Measurements from ENCODE around the gene FGD3.
"Not testable (repeated sequence)": the region's sequence is repeated elsewhere in the genome, so short reads cannot be mapped to it uniquely, and the experiment has no call there.

The FGD3 gene

GRCh38 chr9:93009337-93010015 lies 62.2 kb downstream of the FGD3 start:
- DNase-seq, result no peak

DNA sequence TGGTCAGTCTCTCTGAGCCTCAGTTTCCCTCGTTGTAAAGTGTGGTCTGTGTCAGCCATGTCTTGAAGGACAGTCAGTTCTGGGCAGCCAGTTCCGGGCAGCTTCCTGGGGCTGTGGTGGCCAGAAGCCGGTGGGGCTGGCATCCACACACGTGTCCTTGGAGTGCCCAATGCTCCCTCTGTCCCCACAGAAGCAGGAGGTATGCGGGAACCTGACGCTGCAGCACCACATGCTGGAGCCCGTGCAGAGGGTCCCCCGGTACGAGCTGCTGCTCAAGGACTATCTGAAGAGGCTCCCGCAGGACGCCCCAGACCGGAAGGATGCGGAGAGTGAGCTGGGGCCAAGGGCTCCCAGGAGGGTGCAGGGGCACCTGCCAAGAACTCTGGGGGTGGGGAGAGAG lies 62.7 kb downstream of the FGD3 start:
- no peak for DNase-seq

GRCh38 chr9:93010704-93011103 lies 63.4 kb downstream of the FGD3 start:
- DNase-seq, result no peak

DNA sequence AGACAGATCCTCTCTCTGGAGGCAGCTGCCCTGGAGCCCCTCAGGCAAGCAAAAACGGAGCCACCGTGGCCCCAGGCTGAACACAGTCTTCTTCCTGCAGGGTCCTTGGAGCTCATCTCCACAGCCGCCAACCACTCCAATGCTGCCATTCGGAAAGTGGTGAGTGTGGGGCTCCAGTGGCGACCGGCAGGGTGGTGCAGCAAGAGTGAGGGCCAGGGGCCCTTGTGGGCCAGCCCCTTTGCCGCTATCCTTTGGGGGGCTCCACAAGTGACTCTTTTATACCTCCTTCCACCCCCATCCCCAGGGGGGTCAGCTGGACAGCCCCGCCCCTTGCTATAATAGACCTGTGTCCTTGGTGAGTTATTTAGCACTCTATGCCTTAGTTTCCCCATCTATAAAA lies 63.8 kb downstream of the FGD3 start:
- no peak for DNase-seq

DNA sequence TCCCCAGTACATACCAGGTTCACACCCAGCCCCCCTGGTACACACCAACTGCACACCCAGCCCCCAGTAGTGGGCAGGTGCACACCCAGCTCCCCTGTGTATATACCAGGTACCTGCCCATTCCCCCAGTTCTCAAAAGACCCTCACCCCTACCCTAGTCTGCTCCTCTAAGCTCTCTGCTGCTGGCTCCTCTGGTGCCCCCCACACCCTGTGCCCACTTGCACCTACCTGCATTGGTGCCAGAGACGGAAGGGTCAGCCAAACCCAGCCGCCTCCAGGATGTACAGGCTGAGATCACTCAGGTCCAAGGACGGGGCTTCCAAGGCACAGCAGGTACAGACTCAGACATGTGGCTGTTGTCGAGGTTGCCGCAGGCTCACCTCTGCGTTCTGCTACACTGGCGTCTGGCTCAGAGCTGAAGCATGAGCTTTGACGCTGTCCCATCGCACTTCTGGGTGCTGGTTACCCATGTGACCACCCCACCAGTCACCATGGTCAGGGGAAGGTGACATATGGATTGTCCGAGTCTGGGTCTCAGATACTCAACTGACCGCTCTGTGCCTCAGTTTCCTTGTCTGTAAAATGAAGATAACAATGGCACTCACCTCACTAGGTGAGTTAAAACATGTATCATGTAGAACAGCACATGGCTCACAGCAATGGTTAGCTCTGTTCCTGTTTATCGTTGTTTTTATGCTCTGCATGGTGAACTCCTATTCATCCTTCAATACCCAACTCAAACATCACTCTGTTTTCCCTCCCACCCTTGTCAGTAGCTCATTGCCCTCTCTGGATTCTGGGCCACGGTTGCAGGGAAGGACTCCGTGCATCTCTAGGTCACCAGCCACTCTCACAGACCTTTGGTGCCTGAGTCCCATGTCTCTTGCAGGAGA lies 65.9 kb downstream of the FGD3 start:
- no peak for DNase-seq

- DNase-seq, result no peak
These were observed 66.7 kb downstream of the FGD3 start for GRCh38 chr9:93013856-93014582.

DNA sequence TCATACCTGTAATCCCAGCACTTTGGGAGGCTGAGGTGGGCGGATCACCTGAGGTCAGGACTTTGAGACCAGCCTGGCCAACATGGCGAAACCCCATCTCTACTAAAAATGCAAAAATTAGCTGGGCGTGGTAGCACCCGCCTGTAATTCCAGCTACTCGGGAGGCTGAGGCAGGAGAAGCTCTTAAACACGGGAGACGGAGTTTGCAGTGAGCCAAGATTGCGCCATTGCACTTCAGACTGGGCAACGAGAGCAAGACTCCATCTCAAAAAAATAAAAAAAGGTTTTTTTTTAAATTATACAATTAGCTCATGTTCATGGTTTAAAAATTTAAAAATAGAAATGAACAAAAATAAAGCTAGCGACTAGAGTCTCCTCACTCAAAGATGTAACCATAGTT lies 67.9 kb downstream of the FGD3 start:
- DNase-seq, result not testable (repeated sequence)

GRCh38 chr9:93017621-93018020 lies 70.3 kb downstream of the FGD3 start:
- DNase-seq, result no peak

- DNase-seq, result no peak
These were observed 72.8 kb downstream of the FGD3 start for GRCh38 chr9:93020151-93020550.

DNA sequence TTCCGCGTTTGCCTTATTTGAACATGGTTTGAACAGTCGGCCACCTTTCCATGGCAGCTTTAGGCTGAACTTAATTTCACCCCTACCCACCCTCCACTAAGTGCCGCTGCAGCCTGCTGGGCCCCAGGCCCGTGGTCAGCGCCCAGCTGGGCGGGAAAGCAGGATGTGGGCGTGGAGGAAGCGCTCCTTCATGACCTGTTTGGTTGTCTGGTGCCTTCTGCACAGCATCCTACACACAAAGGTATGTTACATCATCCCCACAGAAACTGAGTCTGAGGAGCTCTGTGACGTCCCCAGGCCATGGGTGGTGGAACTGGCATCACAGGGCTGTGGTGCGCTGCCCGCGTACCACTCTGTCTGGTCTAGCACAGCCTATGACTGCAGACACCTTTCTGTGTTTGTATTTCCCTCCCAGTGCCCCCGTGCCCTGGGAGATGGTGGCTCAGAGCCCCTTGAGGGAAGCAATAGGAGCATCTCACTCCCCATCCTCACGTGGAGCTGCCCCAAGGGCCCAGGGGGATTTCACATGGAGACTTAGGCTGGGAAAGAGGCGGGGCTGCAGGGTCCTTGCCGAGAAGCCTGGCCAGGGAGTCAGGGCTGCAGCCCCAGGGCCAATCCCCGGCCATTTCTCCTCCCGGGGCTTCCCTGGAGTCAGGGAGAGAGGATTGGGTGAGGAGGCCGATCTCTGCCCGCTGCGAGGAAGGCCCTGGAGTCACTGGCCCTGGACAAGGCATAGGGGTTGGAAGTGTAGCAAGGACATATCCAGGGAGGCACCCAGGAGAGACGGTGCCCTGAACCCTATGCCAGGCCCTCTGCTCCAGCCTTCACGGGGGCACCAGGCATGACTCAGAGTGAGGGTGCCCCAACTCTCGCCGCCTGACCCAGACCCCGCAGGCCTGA lies 73.7 kb downstream of the FGD3 start:
- DNase-seq, result peak in 3 of 5 experiments; percentile 18 to 43 (median 39)

DNA sequence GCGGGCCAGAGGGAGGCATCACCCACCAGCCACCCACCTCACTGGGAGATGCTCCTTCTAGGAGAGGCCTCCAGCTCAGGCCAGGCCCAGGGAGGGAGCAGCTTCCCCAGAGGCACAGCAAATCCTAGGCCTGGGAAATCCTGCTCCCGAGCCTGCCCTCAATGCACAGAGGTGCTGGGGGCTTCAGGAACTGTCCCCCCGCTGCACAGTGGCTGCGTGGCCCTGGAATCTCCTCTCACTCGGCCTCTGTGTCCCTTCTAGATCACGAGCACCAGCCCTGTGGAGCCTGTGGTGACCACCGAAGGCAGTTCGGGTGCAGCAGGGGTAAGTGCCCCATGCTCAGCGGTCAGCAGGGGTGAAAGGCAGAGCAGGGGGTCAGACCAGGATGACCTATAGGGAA lies 74.7 kb downstream of the FGD3 start:
- no peak for DNase-seq

GRCh38 chr9:93022721-93023520 lies 75.6 kb downstream of the FGD3 start:
- no peak for DNase-seq

GRCh38 chr9:93023521-93023815 lies 76.1 kb downstream of the FGD3 start:
- DNase-seq, result no peak

DNA sequence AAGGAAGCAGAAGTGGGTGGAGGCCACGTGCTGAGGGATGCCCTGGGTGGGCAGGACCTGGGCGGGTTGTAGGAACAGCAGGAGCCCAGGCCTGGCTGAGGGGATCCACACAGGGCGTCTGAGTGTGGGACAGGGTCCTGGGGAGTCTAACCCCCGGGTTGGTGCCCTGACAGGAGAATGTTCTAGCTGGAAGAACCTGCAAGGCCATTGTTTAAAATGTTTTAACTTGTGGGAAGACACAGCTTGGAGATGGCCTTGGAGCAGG lies 77.3 kb downstream of the FGD3 start:
- no peak for DNase-seq

DNA sequence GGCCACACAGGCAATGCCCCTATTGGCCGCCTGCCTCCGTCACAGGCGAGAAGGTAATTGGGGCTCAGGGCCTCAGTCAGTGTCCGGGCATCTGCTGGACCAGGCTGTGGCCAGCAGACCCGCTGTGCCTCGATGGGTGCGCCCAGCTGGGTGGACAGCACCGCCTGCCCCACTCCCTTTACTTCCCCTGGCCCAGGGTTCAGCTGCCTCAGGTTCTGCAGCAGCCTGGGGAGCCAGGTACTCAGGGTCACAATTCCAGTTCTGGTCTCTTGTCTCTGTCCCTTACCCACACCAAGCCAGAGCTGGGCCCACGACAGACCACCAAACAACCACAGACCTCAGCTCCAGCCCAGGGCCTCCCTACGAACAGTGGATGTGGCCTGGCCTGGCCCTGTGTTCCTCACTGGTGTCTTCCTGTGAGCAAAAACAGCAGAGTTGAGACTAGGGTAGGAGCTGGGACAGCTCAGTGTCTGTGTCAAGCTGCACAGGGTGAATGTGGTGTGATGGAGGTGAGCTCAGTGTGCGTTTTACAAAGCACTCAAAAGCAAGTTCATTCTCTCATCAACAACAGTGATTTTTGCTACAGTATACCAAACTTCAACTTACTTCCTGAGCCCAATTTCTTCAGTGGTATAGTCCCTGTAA lies 77.8 kb downstream of the FGD3 start:
- DNase-seq, result peak in 1 of 5 experiments; percentile 44

GRCh38 chr9:93025736-93026135 lies 78.4 kb downstream of the FGD3 start:
- DNase-seq, result no peak

DNA sequence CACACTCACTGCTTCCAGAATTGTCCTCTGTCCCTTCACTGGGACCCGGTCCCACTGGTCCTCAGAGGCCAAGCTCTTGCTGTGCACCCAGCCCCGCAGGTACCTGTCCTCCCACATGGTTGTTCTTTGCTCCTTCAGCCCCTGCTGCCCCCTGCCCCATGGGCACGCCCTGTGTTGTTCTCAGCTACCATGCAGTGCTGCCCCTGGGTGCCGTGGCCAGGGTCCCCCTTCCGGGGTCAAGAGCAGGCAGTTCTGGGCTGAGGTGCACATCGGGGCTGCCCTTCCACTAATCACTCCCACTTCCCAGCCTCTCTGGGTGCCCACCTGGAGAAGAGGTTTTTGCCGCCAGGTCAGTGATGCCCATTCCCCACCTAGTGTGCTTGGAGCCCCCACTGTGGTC lies 79.3 kb downstream of the FGD3 start:
- DNase-seq, result no peak

DNA sequence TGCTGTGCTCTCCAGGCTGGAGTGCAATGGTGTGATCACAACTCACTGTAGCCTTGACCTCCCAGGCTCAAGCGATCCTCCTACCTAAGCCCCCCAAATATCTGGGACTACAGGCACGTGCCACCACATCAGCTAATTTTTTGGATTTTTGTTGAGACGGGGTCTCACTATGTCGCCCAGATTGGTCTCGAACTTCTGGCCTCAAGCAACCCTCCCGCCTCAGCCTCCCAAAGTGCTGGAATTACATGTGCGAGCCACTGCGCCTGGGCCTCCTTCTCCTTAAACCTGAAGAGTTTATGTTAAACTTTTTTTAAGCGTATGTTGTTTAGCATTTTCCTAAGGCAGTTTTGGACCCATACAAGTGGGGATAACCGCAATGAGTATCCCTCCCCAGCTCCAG lies 80.4 kb downstream of the FGD3 start:
- DNase-seq, result no peak

DNA sequence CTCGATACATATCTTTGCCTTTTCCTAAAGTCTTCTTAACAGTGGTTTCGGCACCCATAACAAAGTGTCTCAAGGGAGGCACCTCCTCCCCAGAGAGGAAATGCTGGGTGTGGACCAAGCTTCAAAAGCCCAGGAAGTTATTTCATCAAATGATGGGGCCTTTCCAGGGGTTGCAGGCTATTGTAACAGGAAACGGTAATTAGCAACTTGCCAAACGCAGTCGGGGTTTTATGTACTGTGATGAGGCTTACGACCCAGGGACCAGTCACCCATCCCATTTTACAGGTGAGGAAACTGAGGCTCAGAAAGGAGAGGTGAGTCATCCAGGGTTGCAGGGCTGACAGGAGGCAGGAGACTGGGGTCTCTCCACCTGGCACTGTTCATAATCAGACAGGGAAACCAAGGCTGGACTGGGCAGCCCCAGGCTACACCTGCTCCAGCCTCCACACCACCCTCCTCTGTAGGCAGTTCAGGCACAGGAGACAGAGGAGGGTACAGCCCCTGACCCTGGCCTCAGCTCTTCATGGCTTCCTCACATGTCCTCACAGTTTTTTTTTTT lies 81.2 kb downstream of the FGD3 start:
- DNase-seq, result peak in 4 of 5 experiments; percentile 10 to 88 (median 72)

DNA sequence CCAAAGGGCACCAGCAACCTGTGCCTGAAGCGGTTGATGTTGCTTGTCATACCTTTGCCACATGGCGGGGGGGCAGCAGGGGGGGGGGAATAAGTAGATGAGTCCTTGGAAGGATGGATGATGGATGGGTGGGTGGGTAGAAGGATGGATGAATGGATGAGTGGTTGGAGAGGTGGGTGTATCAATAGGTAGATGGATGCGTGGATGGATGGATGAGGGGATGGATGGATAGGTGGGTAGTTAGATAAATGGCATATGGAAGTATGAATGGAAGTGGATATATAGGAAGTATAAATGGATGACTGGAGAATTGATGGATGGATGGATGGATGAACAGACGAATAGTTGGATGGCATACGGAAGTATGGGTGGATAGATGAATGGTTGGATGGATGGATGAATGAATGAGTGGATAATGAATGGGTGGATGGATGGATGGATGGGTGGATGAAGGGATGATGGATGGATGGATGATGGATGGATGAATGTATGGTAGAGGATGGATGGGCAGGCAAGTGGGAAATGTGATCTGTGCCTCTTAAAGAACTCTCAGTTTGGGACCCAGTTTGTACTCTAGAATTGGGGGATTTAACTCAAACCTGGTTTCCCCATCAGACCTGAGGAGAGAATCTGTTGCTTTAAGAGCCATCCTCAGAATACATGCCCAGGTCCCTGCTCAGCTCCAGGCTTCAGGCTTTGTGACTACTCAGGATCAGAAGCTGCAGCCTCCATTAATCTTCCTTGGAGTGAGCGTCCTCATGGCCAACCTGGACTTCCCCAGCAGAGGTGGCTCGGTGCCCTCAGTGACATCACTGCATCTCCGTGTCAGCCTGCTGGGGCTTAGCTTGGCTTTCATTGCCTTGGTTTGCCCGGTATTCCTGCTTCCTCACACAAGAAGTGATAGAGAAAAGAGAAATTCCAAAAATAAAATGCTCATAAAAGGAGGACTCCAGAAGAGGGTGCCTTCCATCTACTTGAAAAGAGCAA lies 83.6 kb downstream of the FGD3 start:
- no peak for DNase-seq

Measured in T-helper 2 cell (primary cell).